K562 (cell line): Measurements from ENCODE around the gene PDE4D. TPM values are rescaled to one million over a fixed set of nuclear protein-coding genes. Genes with fewer than 3 reads are reported as not detected.

Experiments
- ATAC-seq: fragments of 200-7000 bp; cut with Tn5 transposase; 3 replicates; pipeline ENCODE4 v1.9.1; 2020; ENCODE audit warnings: moderate library complexity
- BruUV-seq: library from RNA; stranded (reverse); fragments of 400-500 nt; replicated peaks from 2 replicates; lab custom pipeline; 2021; lab: Mats Ljungman, UMichigan
- CTCF ChIA-PET: fragments of 300-600 bp; formaldehyde crosslinking; extraction: SDS; loops from one replicate; lab custom pipeline; 2021; ENCODE audit warnings: low intra/inter-chr PET ratio; lab: Yijun Ruan, JAX
- POLR2A ChIA-PET: fragments of 300-600, 350-650 bp; sonication (Branson Sonifier 250); formaldehyde crosslinking; extraction: SDS; loops from one replicate; lab custom pipeline; 2021; ENCODE audit warnings: antibody characterized with exemption, inconsistent platforms; lab: Yijun Ruan, JAX
- DNase-seq, 4 experiments: peaks; one replicate each; pipeline versions ENCODE4 v3.0.0 to v3.0.0-alpha.2; 2011 to 2018; ENCODE audit warnings: low spot score in 3 of 4, mixed read lengths in 3 of 4; ENCODE audit errors: extremely low read depth in 1 of 4
- FAIRE-seq: peaks from 2 replicates; lab custom pipeline; 2011; peaks lifted over from hg19 to GRCh38; lab: Jason Lieb, UNC
- H2AFZ ChIP-seq: 2 replicates; pipeline ENCODE4 v1.6.0; 2011; ENCODE audit warnings: low read depth, low read length, control low read depth, inconsistent platforms
- H3K27ac ChIP-seq: fragments of 200-600 bp; 3 replicates; pipeline ENCODE4 v1.8.0; 2011; ENCODE audit warnings: low read depth, mild to moderate bottlenecking, control low read depth, inconsistent platforms, low read length, moderate library complexity, mixed read lengths; ENCODE audit errors: extremely low read depth
- H3K27me3 ChIP-seq, 2 experiments: fragments of 300-600 bp in 1 of 2; 2 replicates in 1 of 2; 3 replicates in 1 of 2; pipeline versions ENCODE4 v1.6.0 to v1.8.0; 2011; ENCODE audit warnings: inconsistent platforms in 2 of 2, low read length in 2 of 2, mild to moderate bottlenecking in 1 of 2, mixed read lengths in 1 of 2, moderate library complexity in 1 of 2; ENCODE audit not compliant: control insufficient read depth in 2 of 2, insufficient read depth in 2 of 2
- H3K36me3 ChIP-seq: fragments of 300-600 bp; 3 replicates; pipeline ENCODE4 v1.8.0; 2011; ENCODE audit warnings: mild to moderate bottlenecking, low read length, inconsistent platforms; ENCODE audit not compliant: control insufficient read depth, insufficient read depth
- H3K4me1 ChIP-seq, 2 experiments: fragments of 200-600 bp in 1 of 2; replicated peaks in 1 of 2; 2 replicates in 1 of 2; 3 replicates in 1 of 2; pipeline versions ENCODE4 v1.5.1 to v1.8.0; 2011; ENCODE audit warnings: inconsistent platforms in 2 of 2, low read length in 2 of 2, mild to moderate bottlenecking in 1 of 2, mixed read lengths in 1 of 2, moderate library complexity in 1 of 2; ENCODE audit not compliant: control insufficient read depth in 2 of 2, insufficient read depth in 2 of 2
- H3K4me2 ChIP-seq: 2 replicates; pipeline ENCODE4 v1.6.1; 2011; ENCODE audit warnings: low read length, control low read depth, inconsistent platforms, mixed read lengths; ENCODE audit not compliant: insufficient read depth
- H3K4me3 ChIP-seq: fragments of 200-600 bp; sonication (generic), shearing (Covaris generic); 2 replicates; pipeline ENCODE4 v1.5.1; 2016; ENCODE audit warnings: control low read depth, inconsistent platforms
- H3K79me2 ChIP-seq: fragments of 200-600 bp; 3 replicates; pipeline ENCODE4 v1.8.0; 2011; ENCODE audit warnings: low read length, inconsistent platforms; ENCODE audit not compliant: control insufficient read depth, insufficient read depth
- H3K9ac ChIP-seq, 2 experiments: 2 replicates each; pipeline versions ENCODE4 v1.6.0 to v1.6.1; 2011; ENCODE audit warnings: low read depth in 2 of 2, low read length in 2 of 2, control low read depth in 1 of 2, inconsistent platforms in 1 of 2, mild to moderate bottlenecking in 1 of 2, mixed read lengths in 1 of 2; ENCODE audit not compliant: insufficient read depth in 1 of 2
- H3K9me1 ChIP-seq: one replicate; pipeline ENCODE4 v1.6.0; 2011; ENCODE audit warnings: inconsistent platforms, mild to moderate bottlenecking, low read length, moderate library complexity; ENCODE audit not compliant: control insufficient read depth, insufficient read depth
- H3K9me3 ChIP-seq: replicated peaks from 2 replicates; pipeline ENCODE4 v1.5.1; 2011; ENCODE audit warnings: low read depth, low read length, inconsistent platforms; ENCODE audit not compliant: control insufficient read depth, insufficient read depth
- H4K20me1 ChIP-seq: replicated peaks from 2 replicates; pipeline ENCODE4 v1.6.1; 2011; ENCODE audit warnings: low read length, inconsistent platforms, mixed read lengths; ENCODE audit not compliant: control insufficient read depth, insufficient read depth
- CAMTA2 ChIP-seq: fragments of 250-450 bp; sonication (Bioruptor Pico); conservative IDR thresholded peaks from 2 replicates; pipeline ENCODE4 v1.5.1; 2022
- HLTF ChIP-seq: fragments of 450-650 bp; IDR thresholded peaks from 2 replicates; pipeline ENCODE4 v1.6.1; 2016
- NCOR1 ChIP-seq: fragments of 450-650 bp; IDR thresholded peaks from 2 replicates; pipeline ENCODE4 v1.6.1; 2016; ENCODE audit warnings: mild to moderate bottlenecking, moderate library complexity
- SNIP1 ChIP-seq: fragments of 450-650 bp; IDR thresholded peaks from 2 replicates; pipeline ENCODE4 v1.7.1; 2017; ENCODE audit warnings: low read depth, mild to moderate bottlenecking
- ZBTB8A ChIP-seq: fragments of 450-650 bp; IDR thresholded peaks from 2 replicates; pipeline ENCODE4 v1.6.1; 2018; ENCODE audit warnings: mild to moderate bottlenecking, moderate library complexity; ENCODE audit not compliant: partially characterized antibody
- ZFPM2 ChIP-seq: fragments of 250-450 bp; sonication (Bioruptor Pico); IDR thresholded peaks from 2 replicates; pipeline ENCODE4 v1.5.1; 2022; ENCODE audit warnings: mild to moderate bottlenecking
- WGBS: fragments of 100-300 bp; shearing (Covaris generic); methylation state at CpG from one replicate; pipeline ENCODE4 v1.1.6; 2016; ENCODE audit warnings: low coverage, mixed read lengths; ENCODE audit not compliant: insufficient coverage; ENCODE audit errors: missing lambda C conversion rate; 5-methylcytosine and 5-hydroxymethylcytosine counted together
- in situ Hi-C: fragments of 300-500 bp; cut with MboI; formaldehyde crosslinking; loops from 4 replicates; pipeline ENCODE4 v1.15.0; 2018; ENCODE audit warnings: inconsistent platforms, mixed read lengths
- intact Hi-C: fragments of 100-400 bp; cut with micrococcal nuclease; formaldehyde crosslinking; loops from 2 replicates; pipeline ENCODE4 v1.14.2; 2022
- polyA plus RNA-seq, 8 experiments: library from polyadenylated mRNA; depleted of rRNA in 4 of 8; stranded (reverse) in 5 of 8; unstranded in 3 of 8; fragments of >200 nt; fragmentation: Nextera tagmentation in 2 of 8; fragmentation: Illumina TruSeq in 1 of 8; extraction: Ambion mirVana in 2 of 8; extraction: Trizol in 1 of 8; gene quantifications; 2 replicates each; pipeline versions ENCODE4 v1.2.1 to v1.2.3, GENCODE V29; 2011 to 2014; ENCODE audit warnings: inconsistent platforms in 1 of 8, missing spikeins in 1 of 8
- total RNA-seq, 7 experiments: library from RNA; depleted of rRNA in 6 of 7; stranded (reverse); fragments of >200 nt in 6 of 7; fragmentation: Illumina TruSeq in 2 of 7; extraction: Trizol in 2 of 7; gene quantifications; 2 replicates each; pipeline versions ENCODE4 v1.2.1 to v1.2.3, GENCODE V29; 2011 to 2021; ENCODE audit warnings: low replicate concordance in 1 of 7
- TF ChIP-seq, protein P1 (sequence below), 2 experiments: fragments of 150-350 bp in 1 of 2; IDR thresholded peaks; 2 replicates each; pipeline ENCODE4 v1.6.1; 2012 to 2016; ENCODE audit warnings: low read depth in 2 of 2, low read length in 2 of 2, mild to moderate bottlenecking in 1 of 2, moderate library complexity in 1 of 2
- TF ChIP-seq, protein P2 (sequence below), 2 experiments: fragments of 450-650 bp in 1 of 2; sonication (generic) in 1 of 2; formaldehyde crosslinking in 1 of 2; IDR thresholded peaks; 2 replicates each; pipeline versions ENCODE4 v1.7.1 to v1.9.0; 2016 to 2022; ENCODE audit warnings: inconsistent platforms in 1 of 2, mild to moderate bottlenecking in 1 of 2, missing genetic modification reagents in 1 of 2

PDE4D gene
- total and polyA plus RNA-seq, 9 of the 15 experiments (the other 6 are each of a cell fraction or from before 2014, with no cell fraction given), result 0.04 to 0.46 (median 0.13) TPM

DNA sequence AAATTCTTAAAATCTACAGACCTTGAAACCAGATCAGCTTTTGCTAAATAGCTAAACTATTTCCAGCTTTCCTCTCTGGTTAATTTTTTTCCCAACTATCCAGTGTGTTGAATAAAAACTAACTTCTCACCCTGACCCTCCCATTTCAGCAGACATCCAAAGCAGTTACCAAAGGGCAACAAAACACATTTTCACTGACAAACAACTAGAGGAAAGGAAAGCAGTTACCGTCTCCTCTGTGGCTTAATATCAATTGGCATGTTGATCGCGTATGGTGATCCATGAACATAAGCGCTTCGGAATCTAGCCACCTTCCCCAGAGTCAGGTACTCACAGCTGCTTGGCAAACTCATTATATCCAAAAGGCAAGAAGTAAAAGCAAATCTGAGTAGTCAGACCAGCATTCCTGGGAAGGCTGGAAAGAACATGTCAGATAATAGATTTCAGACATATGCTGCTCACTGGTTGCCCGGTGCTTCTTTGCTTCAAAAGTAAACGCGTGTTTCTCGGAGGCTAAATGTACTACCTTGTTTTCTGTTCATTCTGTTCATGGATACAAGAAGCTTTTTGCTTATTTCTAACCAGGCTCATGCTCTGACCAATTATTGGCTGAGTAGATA is 463.4 kb downstream of the PDE4D start (continued):
- TF ChIP-seq, protein P1, sequence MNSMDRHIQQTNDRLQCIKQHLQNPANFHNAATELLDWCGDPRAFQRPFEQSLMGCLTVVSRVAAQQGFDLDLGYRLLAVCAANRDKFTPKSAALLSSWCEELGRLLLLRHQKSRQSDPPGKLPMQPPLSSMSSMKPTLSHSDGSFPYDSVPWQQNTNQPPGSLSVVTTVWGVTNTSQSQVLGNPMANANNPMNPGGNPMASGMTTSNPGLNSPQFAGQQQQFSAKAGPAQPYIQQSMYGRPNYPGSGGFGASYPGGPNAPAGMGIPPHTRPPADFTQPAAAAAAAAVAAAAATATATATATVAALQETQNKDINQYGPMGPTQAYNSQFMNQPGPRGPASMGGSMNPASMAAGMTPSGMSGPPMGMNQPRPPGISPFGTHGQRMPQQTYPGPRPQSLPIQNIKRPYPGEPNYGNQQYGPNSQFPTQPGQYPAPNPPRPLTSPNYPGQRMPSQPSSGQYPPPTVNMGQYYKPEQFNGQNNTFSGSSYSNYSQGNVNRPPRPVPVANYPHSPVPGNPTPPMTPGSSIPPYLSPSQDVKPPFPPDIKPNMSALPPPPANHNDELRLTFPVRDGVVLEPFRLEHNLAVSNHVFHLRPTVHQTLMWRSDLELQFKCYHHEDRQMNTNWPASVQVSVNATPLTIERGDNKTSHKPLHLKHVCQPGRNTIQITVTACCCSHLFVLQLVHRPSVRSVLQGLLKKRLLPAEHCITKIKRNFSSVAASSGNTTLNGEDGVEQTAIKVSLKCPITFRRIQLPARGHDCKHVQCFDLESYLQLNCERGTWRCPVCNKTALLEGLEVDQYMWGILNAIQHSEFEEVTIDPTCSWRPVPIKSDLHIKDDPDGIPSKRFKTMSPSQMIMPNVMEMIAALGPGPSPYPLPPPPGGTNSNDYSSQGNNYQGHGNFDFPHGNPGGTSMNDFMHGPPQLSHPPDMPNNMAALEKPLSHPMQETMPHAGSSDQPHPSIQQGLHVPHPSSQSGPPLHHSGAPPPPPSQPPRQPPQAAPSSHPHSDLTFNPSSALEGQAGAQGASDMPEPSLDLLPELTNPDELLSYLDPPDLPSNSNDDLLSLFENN (IDR thresholded peaks at IDR 0.05; ENCODE audit: low read depth in 2 of 2, low read length in 2 of 2), result no peak

GRCh38 chr5:59428391-59428790 is 465.1 kb downstream of the PDE4D start:
- Histone ChIP-seq H3K27ac (no peak overlapping the region), H3K4me3 (no peak overlapping the region), H3K9me3 (no peaks in the 10 kb centered on the region), H3K4me1 (no peaks in the 10 kb centered on the region), H3K36me3 (no peaks in the 10 kb centered on the region), H2AFZ (no peak overlapping the region), H4K20me1 (no peaks in the 10 kb centered on the region), H3K79me2 (no peaks in the 10 kb centered on the region), H3K9ac (no peak overlapping the region), H3K27me3 (no peaks in the 10 kb centered on the region), H3K4me2 (no peak overlapping the region), H3K9me1 (no peaks in the 10 kb centered on the region)
- WGBS, result 5% methylated on average over 2 of the region's 2 CpGs
- no TSS peak for BruUV-seq
- POLR2A ChIA-PET, result interaction anchor here (0.7 kb wide), 1 partner anchor 542 kb away, joined by 3 read pairs; no protein-coding TSS in a partner anchor
- in situ Hi-C loops, result no loop called here
- FAIRE-seq, result no peak
- no peak for ATAC-seq
- CTCF ChIA-PET, result no interaction called here
- intact Hi-C loops, result no loop called here
- no peak for DNase-seq
- TF ChIP-seq HLTF (no peak), ZFPM2 (CRISPR knock-in tag) (no peak), NCOR1 (no peak), CAMTA2 (no peak), SNIP1 (no peak), ZBTB8A (no peak)
- TF ChIP-seq, protein P2, sequence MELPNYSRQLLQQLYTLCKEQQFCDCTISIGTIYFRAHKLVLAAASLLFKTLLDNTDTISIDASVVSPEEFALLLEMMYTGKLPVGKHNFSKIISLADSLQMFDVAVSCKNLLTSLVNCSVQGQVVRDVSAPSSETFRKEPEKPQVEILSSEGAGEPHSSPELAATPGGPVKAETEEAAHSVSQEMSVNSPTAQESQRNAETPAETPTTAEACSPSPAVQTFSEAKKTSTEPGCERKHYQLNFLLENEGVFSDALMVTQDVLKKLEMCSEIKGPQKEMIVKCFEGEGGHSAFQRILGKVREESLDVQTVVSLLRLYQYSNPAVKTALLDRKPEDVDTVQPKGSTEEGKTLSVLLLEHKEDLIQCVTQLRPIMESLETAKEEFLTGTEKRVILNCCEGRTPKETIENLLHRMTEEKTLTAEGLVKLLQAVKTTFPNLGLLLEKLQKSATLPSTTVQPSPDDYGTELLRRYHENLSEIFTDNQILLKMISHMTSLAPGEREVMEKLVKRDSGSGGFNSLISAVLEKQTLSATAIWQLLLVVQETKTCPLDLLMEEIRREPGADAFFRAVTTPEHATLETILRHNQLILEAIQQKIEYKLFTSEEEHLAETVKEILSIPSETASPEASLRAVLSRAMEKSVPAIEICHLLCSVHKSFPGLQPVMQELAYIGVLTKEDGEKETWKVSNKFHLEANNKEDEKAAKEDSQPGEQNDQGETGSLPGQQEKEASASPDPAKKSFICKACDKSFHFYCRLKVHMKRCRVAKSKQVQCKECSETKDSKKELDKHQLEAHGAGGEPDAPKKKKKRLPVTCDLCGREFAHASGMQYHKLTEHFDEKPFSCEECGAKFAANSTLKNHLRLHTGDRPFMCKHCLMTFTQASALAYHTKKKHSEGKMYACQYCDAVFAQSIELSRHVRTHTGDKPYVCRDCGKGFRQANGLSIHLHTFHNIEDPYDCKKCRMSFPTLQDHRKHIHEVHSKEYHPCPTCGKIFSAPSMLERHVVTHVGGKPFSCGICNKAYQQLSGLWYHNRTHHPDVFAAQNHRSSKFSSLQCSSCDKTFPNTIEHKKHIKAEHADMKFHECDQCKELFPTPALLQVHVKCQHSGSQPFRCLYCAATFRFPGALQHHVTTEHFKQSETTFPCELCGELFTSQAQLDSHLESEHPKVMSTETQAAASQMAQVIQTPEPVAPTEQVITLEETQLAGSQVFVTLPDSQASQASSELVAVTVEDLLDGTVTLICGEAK (IDR thresholded peaks at IDR 0.05), result no peak
- TF ChIP-seq, protein P2 (CRISPR knock-in tag; IDR thresholded peaks at IDR 0.05), result no peak
